HG03064 (cell line): ENCODE results near the gene CENPF.

Source experiments
- ATAC-seq: cut with Tn5 transposase; IDR thresholded peaks from one replicate; pipeline ENCODE4 v1.9.1; 2021; ENCODE audit warnings: low read depth; ENCODE audit not compliant: unreplicated experiment

Gene CENPF

DNA sequence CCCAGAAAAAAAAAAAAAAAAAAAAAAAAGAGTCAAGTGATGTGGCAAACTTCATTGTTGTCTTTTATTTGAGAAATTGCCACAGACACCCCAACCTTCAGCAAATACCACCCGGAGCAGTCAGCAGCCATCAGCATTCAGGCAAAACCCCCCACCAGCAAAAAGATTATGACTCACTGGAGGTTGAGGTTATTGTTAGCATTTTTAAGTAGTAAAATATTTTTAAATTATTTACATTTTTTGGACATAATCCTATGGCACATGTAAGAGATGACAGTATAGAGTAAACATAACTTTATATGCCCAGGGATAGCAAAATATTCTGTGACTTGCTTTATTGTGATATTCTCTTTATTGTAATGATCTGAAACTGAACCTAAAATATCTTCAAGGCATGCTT is 95.6 kb downstream of the CENPF start:
- no peak for ATAC-seq

DNA sequence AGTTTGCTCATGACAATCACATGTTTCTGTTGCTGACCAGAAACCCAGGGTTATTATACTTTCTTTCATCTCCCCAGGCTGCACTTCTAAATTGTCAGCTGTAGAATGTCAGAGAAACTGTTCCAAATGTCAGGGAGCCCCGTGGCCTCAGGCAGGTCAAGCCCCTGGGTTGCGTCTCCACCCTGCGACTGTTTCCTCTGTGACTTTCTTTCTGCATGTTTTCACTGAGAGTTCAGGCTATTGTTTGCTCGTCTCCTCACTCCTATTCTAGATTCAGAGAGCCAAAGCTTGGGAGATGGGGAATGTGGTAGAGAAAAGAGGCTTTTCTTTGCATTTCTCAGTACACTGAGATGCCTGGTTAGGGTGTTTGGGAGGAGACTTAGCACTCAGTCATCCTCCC is 97.4 kb downstream of the CENPF start:
- no peak for ATAC-seq

DNA sequence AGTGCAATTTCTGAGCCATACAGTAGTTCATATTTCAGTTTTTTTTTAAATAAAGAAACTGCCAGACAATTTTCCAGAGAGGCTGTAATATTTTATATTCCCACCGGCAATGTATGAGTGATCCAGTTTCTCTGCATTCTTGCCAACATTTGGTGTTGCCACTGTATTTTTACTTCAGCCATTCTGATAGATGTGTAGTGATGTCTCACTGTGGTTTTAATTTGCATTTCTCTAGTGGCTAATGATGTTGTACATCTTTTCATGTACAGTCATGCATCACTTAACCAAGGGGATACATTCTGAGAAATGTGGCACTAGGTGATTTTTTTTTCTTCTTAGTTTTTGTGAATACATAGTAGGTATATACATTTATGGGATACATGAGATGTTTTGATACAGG is 99.6 kb downstream of the CENPF start:
- ATAC-seq = no peak

DNA sequence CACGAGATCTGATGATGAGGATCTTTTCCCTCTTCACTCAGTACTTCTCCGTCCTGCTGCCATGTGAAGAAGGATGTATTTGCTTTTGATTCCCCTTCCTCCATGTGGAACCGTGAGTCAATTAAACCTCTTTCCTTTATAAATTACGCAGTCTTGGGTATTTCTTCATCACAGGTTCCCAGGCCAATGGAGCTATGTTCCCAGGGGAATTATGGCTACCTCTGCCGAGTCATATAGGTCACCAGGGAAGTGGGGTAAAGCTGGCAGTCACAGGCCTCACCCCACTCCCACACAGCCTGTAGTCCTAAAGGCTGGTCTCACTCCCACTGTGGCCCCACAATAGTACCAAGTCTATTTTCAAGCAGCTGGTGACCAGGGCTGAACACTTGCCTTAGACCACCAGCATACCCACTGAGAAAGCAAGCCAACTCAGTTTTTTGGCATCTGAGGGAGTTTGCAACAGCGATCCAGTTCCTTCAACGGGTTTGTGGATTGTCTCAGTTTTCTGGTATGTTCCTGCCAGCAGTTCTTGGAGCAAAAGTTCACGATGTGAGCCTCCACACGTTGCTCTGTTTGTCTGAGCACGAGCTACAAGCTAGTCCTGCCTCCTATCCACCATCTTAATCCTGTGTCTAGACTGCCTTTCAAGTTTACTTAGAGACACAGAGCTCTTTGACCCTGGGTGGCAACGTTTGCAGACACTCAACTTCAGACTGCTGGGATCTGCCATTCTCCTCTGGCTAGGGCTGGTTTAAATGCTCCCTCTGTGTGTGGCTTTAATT is 104.5 kb downstream of the CENPF start:
- ATAC-seq = no peak

DNA sequence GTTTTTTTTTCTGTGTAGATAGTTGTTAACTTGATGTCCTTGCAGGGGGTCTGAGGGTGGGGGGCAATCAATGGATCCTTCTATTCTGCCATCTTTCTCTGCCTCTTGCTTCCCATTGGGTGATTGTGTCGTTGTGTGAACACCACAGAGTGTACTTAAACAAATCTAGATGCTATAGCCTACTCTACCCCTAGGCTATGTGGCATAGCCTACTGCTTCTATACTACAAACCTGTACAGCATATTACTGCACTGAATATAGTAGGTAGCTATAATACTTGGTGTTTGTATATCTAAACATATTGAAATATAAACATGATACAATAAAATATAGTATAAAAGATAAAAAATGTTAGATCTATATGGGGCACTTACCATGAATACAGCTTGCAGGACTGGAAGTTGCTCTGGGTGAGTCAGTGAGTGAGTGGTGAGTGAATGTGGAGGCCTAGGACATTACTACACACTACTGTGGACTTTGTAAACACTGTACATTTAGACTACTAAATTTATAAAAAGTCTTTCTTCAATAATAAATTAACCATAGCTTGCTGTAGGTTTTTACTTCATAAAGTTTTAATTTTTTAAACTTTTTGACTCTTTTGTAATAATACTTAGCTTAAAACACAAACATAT is 105.4 kb downstream of the CENPF start:
- ATAC-seq = no peak

DNA sequence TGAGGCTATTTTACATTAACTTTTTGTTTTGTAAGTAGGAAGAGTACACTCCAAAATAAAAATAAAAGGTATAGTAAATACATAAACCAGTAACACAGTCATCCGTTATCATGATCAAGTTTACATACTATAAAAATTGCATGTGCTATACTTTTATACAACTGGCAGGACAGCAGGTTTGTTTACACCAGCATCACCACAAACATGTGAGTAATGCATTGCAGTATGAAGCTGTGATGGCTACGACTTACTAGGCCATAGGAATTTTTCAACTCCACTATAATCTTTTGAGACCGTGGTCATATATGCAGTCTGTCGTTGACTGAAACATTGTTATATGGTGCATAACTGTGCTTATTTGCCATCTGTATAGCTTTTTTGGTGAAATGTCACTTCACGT is 106.2 kb downstream of the CENPF start:
- no peak for ATAC-seq

DNA sequence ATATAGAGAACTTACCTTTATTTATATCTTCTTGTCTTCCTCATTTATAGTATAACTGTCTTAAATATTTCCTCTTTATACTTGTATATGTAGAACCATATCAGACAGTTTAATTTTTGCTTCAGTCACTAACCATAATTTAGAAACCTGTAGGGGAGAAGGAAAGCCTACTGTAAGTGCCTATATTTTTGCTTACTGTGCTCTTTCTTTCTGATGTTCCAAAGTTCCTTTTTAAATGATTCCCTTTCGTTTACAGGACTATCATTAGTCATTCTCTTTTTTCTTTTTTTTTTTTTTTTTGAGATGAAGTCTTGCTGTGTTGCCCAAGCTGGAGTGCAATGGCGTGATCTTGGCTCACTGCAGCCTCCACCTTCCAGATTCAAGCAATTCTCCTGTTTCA is 109.7 kb downstream of the CENPF start:
- ATAC-seq = no peak
